K562 treated with DMSO at 1 percent for 48 hours (cell line): Measurements from ENCODE around the gene GNAZ. TPM values are rescaled to one million over a fixed set of nuclear protein-coding genes. Genes with fewer than 3 reads are reported as not detected.

Source experiments
- total RNA-seq: library from RNA; unstranded; fragments of 300-600 nt; gene quantifications from 2 replicates; pipeline ENCODE4 v1.2.3, GENCODE V29; 2022; ENCODE audit warnings: low replicate concordance; ENCODE audit errors: extremely low read depth

Gene GNAZ
- not detected in 2 replicates for total RNA-seq

GRCh38 chr22:23070418-23071229, at the start of gene GNAZ:
GNAZ (plus strand) TSS chr22:23070519; CDS start chr22:23095696, 25,177 bp downstream.

DNA sequence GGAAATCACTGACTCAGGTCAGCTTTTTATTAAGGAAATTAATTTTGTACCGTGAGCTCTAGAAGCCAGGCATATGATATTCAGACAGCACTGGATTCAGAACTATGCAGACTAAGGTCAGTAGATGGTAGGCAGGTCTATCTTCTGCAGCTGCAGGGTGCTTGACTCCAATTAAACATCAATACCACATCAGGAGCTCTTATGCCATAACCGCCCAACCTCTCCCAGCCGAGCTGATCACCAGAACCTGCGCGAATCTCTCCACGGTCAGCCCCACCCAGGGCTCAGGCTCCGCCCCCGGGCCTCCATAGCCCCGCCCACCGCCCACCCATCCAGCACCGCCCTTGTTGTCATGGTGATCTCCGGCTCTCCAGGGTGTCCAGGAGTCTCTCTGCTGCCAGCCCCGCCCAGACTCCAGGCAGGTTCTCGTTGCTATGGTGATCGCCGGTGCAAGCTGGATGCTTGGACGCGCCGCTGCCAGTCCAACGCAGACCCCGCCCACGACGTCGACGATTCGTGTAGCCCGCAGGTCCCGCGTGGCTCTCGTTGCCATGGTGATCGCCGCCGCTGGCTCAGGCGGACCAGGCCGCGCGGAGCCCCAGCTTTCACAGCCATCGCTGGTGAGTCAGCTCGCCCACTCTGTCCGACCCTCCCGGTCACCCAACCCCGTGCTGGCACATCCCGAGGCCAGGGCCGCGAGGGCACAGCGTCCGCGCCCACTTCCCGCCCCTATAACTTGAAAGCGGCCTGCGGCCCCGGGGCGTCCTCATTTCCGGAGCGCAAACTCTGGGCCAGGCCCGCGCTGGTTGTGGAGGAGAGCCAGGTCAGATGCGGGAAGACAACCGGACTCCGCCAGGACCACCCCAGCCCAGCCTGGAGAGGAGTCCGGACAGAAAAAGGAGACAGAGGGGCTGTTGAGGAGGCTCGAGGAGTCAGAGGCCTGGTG, 74.9 kb downstream of the GNAZ start, which contains the start of gene RAB36:
TSS of gene RAB36 (plus strand) at position 546 of the 946 bp plus-strand sequence. CDS start 1,140 bp downstream, outside the sequence.

Other genes with a start within 250 kb of the GNAZ start
- not detected in 2 replicates for gene IGLL5, start 182.7 kb upstream of the GNAZ start, total RNA-seq
- gene RSPH14, start 71.5 kb downstream of the GNAZ start, total RNA-seq: not detected in 2 replicates
- gene RAB36, start 75.0 kb downstream of the GNAZ start, total RNA-seq: not detected in 2 replicates
- not detected in 2 replicates for gene BCR, start 110.0 kb downstream of the GNAZ start, total RNA-seq